ENCODE results near the gene KRTAP10-9.

KRTAP10-9 gene

DNA sequence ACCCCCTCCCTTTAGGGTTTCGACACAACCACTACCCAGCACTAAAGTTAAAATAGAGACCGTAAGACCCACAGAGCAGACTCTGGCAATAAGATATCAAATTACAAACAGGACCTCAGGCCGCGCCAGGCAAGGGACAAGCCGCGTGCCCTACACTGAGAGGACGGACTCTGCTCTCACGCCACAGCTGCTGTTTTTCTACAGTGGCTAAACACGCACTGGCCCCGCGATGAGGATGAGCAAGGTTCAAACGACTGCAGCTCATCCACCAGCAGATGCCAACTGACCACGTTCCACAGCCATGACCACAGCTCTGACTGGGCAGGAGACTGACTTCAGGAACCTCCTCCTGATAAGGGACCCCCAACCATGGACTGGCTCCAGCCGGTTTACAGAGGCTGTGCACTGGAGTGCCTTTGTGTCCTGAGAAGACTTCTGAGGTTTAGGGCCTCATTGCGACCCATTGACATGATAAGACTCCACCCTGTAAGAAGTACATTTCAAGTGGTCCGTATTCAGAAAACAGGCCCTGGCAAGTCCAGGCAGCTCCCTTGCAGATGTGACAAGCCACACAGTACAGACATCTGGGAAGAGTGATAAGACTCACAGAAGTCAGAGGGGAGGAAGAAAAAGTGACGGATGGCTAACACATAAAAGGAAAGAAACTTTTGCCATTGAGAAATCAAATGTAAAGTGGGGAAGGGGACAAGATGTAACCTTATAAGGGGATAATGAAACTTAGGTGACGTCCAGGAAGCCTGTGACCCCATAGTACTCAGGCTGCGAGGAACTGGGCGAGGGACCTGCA lies 33.1 kb upstream of the KRTAP10-9 start:
- H3K27ac ChIP-seq = no peak overlapping the region
- TF ChIP-seq ZFX (IDR thresholded peaks at IDR 0.05) = no peak
- no peak for TF ChIP-seq CTCF (conservative IDR thresholded peaks at IDR 0.05)

DNA sequence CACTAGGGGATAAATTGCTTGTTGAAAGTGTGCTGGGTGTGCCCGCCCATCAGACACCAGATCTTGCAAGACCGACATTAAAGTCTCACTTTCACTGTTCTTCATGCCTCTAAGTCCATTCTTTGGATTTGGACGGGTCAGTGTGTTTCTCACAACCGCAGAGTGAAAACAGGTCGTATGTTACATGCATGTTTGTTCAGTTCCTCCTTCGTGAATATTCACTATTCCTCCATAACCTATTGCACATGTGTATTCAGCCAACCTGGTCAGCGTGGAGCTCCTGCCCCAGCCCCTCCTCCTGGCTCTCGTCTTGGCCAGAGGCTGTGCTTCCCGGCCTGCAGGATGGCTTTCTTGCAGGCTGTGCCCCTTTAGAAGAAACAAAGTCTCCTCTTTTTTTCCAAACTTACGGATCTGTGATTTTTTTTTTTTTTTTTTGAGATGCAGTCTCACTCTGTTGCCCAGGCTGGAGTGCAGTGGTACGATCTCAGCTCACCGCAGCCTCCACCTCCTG lies 32.4 kb upstream of the KRTAP10-9 start:
- TF ChIP-seq CTCF (conservative IDR thresholded peaks at IDR 0.05) = no peak
- TF ChIP-seq ZFX (IDR thresholded peaks at IDR 0.05) = no peak
- H3K27ac ChIP-seq = no peak overlapping the region

DNA sequence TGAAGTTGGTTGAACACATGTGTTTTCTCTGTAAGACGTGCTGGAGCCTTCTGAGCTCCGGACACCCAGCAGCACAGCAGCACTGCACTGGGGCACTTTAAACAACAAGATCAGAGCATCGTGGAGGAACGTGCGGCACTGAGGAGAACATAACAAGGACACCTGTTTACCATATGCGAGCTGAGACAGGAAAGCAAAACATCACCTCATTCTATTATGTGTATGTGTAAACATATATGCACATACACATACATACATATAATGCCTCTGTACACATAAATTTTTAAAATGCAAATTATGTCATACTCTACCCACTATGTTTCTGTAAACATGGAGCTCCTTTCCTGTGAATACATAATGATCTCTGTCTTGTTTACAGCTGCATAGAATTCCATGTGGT lies 31.4 kb upstream of the KRTAP10-9 start:
- no peak overlapping the region for H3K27ac ChIP-seq

GRCh38 chr21:44596068-44596725 lies 30.7 kb upstream of the KRTAP10-9 start:
- TF ChIP-seq CTCF (conservative IDR thresholded peaks at IDR 0.05) (no peak), ZFX (IDR thresholded peaks at IDR 0.05) (no peak)
- no peak overlapping the region for H3K27ac ChIP-seq

More for the DNA sequence above, 31.4 kb upstream of the KRTAP10-9 start:
- TF ChIP-seq ZFX (IDR thresholded peaks at IDR 0.05) (no peak), CTCF (conservative IDR thresholded peaks at IDR 0.05) (no peak)

GRCh38 chr21:44598061-44598460 lies 28.8 kb upstream of the KRTAP10-9 start:
- no peak overlapping the region for H3K27ac ChIP-seq
- TF ChIP-seq CTCF (conservative IDR thresholded peaks at IDR 0.05) (no peak), ZFX (IDR thresholded peaks at IDR 0.05) (no peak)

GRCh38 chr21:44599264-44600029 lies 27.4 kb upstream of the KRTAP10-9 start:
- TF ChIP-seq ZFX (IDR thresholded peaks at IDR 0.05) = no peak
- TF ChIP-seq CTCF (conservative IDR thresholded peaks at IDR 0.05) = no peak
- no peak overlapping the region; the same call in 1 of the 2 replicates for H3K27ac ChIP-seq

- H3K27ac ChIP-seq = peak within 1 kb of the TSS; percentile 57
Observed at GRCh38 chr21:44600118-44600978, 26.5 kb upstream of the KRTAP10-9 start, which contains the start of gene KRTAP10-7. Gene KRTAP10-7 (plus strand): TSS chr21:44600597. CDS start chr21:44600622, 25 bp downstream.
